ENCODE measurements around the gene PHRF1.
A peak's percentile ranks its signal among the peaks of the same experiment; 100 is the strongest.

PHRF1 gene

GRCh38 chr11:559712-560304 lies 16.5 kb upstream of the PHRF1 start:
- Histone ChIP-seq H3K4ac (ENCODE audit: low read depth, low read length) (no peak overlapping the region), H2BK15ac (replicated peaks; ENCODE audit: low read depth) (no peak overlapping the region), H3K79me1 (ENCODE audit: low read length) (peaks cover 2% of the 10 kb centered on the region), H2AK5ac (ENCODE audit: low read length) (peak overlapping the region; percentile 58), H3K56ac (ENCODE audit: low read length) (peak overlapping the region; percentile 90), H3K36me3 (ENCODE audit: control insufficient read depth, insufficient read depth, low read length) (no peaks in the 10 kb centered on the region), H3K23ac (ENCODE audit: low read length) (no peak overlapping the region), H3K79me2 (ENCODE audit: control insufficient read depth, insufficient read depth, low read length) (no peaks in the 10 kb centered on the region), H3K9ac (ENCODE audit: low read length) (peak overlapping the region; percentile 84), H4K5ac (ENCODE audit: low read length) (no peak overlapping the region), H3K4me1 (ENCODE audit: control insufficient read depth, low read depth, low read length) (no peaks in the 10 kb centered on the region), H3K4me3 (ENCODE audit: low read length) (no peak overlapping the region), H3K18ac (ENCODE audit: low read length) (peak overlapping the region; percentile 89), H3K27ac (ENCODE audit: low read depth, low read length) (no peak overlapping the region), H3K4me2 (ENCODE audit: low read length) (peak overlapping the region; percentile 66), H2BK5ac (ENCODE audit: low read length) (no peak overlapping the region), H2BK120ac (ENCODE audit: low read depth, low read length) (no peak overlapping the region), H3K27me3 (ENCODE audit: insufficient read depth, low read length, poor library complexity) (peaks cover 10% of the 10 kb centered on the region), H4K8ac (ENCODE audit: low read depth, low read length) (no peak overlapping the region)
- peak; percentile 63 for DNase-seq
- no CpG with 5 or more reads among the region's 18 CpGs for WGBS (ENCODE audit: extremely low coverage, insufficient coverage, low lambda C conversion rate)

GRCh38 chr11:560305-561147 lies 15.7 kb upstream of the PHRF1 start, which contains the start of the genes LMNTD2 and RASSF7:
LMNTD2 (minus strand) TSS chr11:560738; CDS start chr11:560716, 22 bp downstream.
RASSF7 (plus strand) TSS chr11:560970; CDS start chr11:561769, 799 bp downstream.
- H3K79me1 ChIP-seq (ENCODE audit: low read length), result peaks cover 2% of the 10 kb centered on the region
- H3K9ac ChIP-seq (ENCODE audit: low read length), result peak within 1 kb of the TSS; percentile 84
- peak within 1 kb of the TSS; percentile 87 for H3K4me2 ChIP-seq (ENCODE audit: low read length)
- no peaks in the 10 kb centered on the region for H3K36me3 ChIP-seq (ENCODE audit: control insufficient read depth, insufficient read depth, low read length)
- peak within 1 kb of the TSS; percentile 63 for H3K27ac ChIP-seq (ENCODE audit: low read depth, low read length)
- H3K56ac ChIP-seq (ENCODE audit: low read length), result peak within 1 kb of the TSS; percentile 90
- DNase-seq, result peak; percentile 93
- no peak within 1 kb of the TSS for H2BK120ac ChIP-seq (ENCODE audit: low read depth, low read length)
- no peak within 1 kb of the TSS for H4K5ac ChIP-seq (ENCODE audit: low read length)
- peak within 1 kb of the TSS; percentile 79 for H3K4me3 ChIP-seq (ENCODE audit: low read length)
- WGBS (ENCODE audit: extremely low coverage, insufficient coverage, low lambda C conversion rate), result no CpG with 5 or more reads among the region's 95 CpGs
- H3K23ac ChIP-seq (ENCODE audit: low read length), result peak within 1 kb of the TSS; percentile 89
- H3K18ac ChIP-seq (ENCODE audit: low read length), result peak within 1 kb of the TSS; percentile 89
- H3K27me3 ChIP-seq (ENCODE audit: insufficient read depth, low read length, poor library complexity), result peaks cover 10% of the 10 kb centered on the region
- no peak within 1 kb of the TSS for H3K4ac ChIP-seq (ENCODE audit: low read depth, low read length)
- no peak within 1 kb of the TSS for H2BK15ac ChIP-seq (replicated peaks; ENCODE audit: low read depth)
- H4K8ac ChIP-seq (ENCODE audit: low read depth, low read length), result peak within 1 kb of the TSS; percentile 82
- no peak within 1 kb of the TSS for H2BK5ac ChIP-seq (ENCODE audit: low read length)
- no peaks in the 10 kb centered on the region for H3K4me1 ChIP-seq (ENCODE audit: control insufficient read depth, low read depth, low read length)
- H3K79me2 ChIP-seq (ENCODE audit: control insufficient read depth, insufficient read depth, low read length), result no peaks in the 10 kb centered on the region
- peak within 1 kb of the TSS; percentile 58 for H2AK5ac ChIP-seq (ENCODE audit: low read length)

DNA sequence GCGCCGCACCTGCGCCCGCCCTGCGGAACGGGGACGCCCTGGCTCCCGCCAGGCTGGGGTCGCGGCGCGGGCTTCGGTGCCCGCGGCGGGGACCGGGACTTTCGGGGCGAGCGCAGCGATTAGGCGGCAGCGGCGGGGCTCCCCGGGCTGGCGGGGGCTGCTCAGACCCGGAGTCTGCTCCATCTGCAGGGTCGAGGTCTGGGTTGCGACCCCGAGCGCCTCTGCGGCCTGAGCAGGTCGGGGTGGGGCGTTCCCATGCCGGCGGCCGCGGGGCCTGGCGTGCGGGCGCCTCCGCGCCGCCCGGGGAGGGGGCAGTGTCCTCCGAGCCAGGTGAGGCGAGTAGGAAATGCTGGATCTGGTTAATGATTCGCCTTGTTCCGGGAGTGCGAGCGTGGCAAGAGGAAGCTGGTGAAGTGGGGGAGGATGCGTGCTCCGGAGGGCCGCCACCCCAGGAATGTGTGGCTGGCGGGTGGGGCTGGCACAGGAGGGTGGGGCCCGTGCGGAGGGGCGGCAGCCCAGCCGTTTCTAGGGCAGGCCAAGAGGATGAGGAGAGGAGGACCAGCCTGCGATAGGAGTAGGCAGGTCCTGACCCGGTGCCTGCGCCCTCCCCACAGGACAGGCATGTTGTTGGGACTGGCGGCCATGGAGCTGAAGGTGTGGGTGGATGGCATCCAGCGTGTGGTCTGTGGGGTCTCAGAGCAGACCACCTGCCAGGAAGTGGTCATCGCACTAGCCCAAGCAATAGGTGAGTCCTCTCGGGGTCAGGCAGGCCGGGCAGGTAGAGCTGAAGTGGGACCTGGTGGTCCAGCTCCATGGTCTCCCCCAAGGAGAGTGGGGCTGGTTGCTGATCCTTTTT lies 14.9 kb upstream of the PHRF1 start:
- Histone ChIP-seq H3K79me2 (ENCODE audit: control insufficient read depth, insufficient read depth, low read length) (no peaks in the 10 kb centered on the region), H4K8ac (ENCODE audit: low read depth, low read length) (no peak overlapping the region), H2BK15ac (replicated peaks; ENCODE audit: low read depth) (no peak overlapping the region), H3K27me3 (ENCODE audit: insufficient read depth, low read length, poor library complexity) (peaks cover 4% of the 10 kb centered on the region), H3K56ac (ENCODE audit: low read length) (peak overlapping the region; percentile 89), H3K36me3 (ENCODE audit: control insufficient read depth, insufficient read depth, low read length) (no peaks in the 10 kb centered on the region), H3K4me3 (ENCODE audit: low read length) (peak overlapping the region; percentile 79), H3K18ac (ENCODE audit: low read length) (no peak overlapping the region), H3K23ac (ENCODE audit: low read length) (no peak overlapping the region), H3K4ac (ENCODE audit: low read depth, low read length) (no peak overlapping the region), H4K5ac (ENCODE audit: low read length) (no peak overlapping the region), H3K79me1 (ENCODE audit: low read length) (peaks cover 2% of the 10 kb centered on the region), H2BK5ac (ENCODE audit: low read length) (no peak overlapping the region), H3K9ac (ENCODE audit: low read length) (peak overlapping the region; percentile 84), H3K4me2 (ENCODE audit: low read length) (peak overlapping the region; percentile 87), H3K4me1 (ENCODE audit: control insufficient read depth, low read depth, low read length) (peaks cover 2% of the 10 kb centered on the region), H2BK120ac (ENCODE audit: low read depth, low read length) (no peak overlapping the region), H3K27ac (ENCODE audit: low read depth, low read length) (no peak overlapping the region), H2AK5ac (ENCODE audit: low read length) (no peak overlapping the region)
- no CpG with 5 or more reads among the region's 67 CpGs for WGBS (ENCODE audit: extremely low coverage, insufficient coverage, low lambda C conversion rate)
- DNase-seq, result peak; percentile 37

- H2BK5ac ChIP-seq (ENCODE audit: low read length), result no peak overlapping the region
- H2AK5ac ChIP-seq (ENCODE audit: low read length), result no peak overlapping the region
- H2BK120ac ChIP-seq (ENCODE audit: low read depth, low read length), result no peak overlapping the region
- H3K36me3 ChIP-seq (ENCODE audit: control insufficient read depth, insufficient read depth, low read length), result no peaks in the 10 kb centered on the region
- H3K4me1 ChIP-seq (ENCODE audit: control insufficient read depth, low read depth, low read length), result peaks cover 2% of the 10 kb centered on the region
- H3K18ac ChIP-seq (ENCODE audit: low read length), result no peak overlapping the region
- no peak overlapping the region for H4K8ac ChIP-seq (ENCODE audit: low read depth, low read length)
- DNase-seq, result no peak
- no peaks in the 10 kb centered on the region for H3K79me2 ChIP-seq (ENCODE audit: control insufficient read depth, insufficient read depth, low read length)
- no peak overlapping the region for H2BK15ac ChIP-seq (replicated peaks; ENCODE audit: low read depth)
- H3K4me3 ChIP-seq (ENCODE audit: low read length), result no peak overlapping the region
- no peak overlapping the region for H3K4me2 ChIP-seq (ENCODE audit: low read length)
- peak overlapping the region; percentile 84 for H3K9ac ChIP-seq (ENCODE audit: low read length)
- H3K4ac ChIP-seq (ENCODE audit: low read depth, low read length), result no peak overlapping the region
- no peak overlapping the region for H3K27ac ChIP-seq (ENCODE audit: low read depth, low read length)
- H3K27me3 ChIP-seq (ENCODE audit: insufficient read depth, low read length, poor library complexity), result no peaks in the 10 kb centered on the region
- H3K23ac ChIP-seq (ENCODE audit: low read length), result no peak overlapping the region
- peaks cover 2% of the 10 kb centered on the region for H3K79me1 ChIP-seq (ENCODE audit: low read length)
- H3K56ac ChIP-seq (ENCODE audit: low read length), result peak overlapping the region; percentile 89
- no CpG with 5 or more reads among the region's 29 CpGs for WGBS (ENCODE audit: extremely low coverage, insufficient coverage, low lambda C conversion rate)
- no peak overlapping the region for H4K5ac ChIP-seq (ENCODE audit: low read length)
Observed at GRCh38 chr11:562046-562645, 14.1 kb upstream of the PHRF1 start.

- no peak overlapping the region for H3K23ac ChIP-seq (ENCODE audit: low read length)
- no peak overlapping the region for H2BK120ac ChIP-seq (ENCODE audit: low read depth, low read length)
- H3K36me3 ChIP-seq (ENCODE audit: control insufficient read depth, insufficient read depth, low read length), result no peaks in the 10 kb centered on the region
- H3K27ac ChIP-seq (ENCODE audit: low read depth, low read length), result no peak overlapping the region
- no peak overlapping the region for H3K4me3 ChIP-seq (ENCODE audit: low read length)
- H3K27me3 ChIP-seq (ENCODE audit: insufficient read depth, low read length, poor library complexity), result no peaks in the 10 kb centered on the region
- H3K79me2 ChIP-seq (ENCODE audit: control insufficient read depth, insufficient read depth, low read length), result no peaks in the 10 kb centered on the region
- no peak overlapping the region for H2BK5ac ChIP-seq (ENCODE audit: low read length)
- no peak overlapping the region for H2BK15ac ChIP-seq (replicated peaks; ENCODE audit: low read depth)
- no peak overlapping the region for H4K5ac ChIP-seq (ENCODE audit: low read length)
- no peak overlapping the region for H3K18ac ChIP-seq (ENCODE audit: low read length)
- no peak overlapping the region for H3K4ac ChIP-seq (ENCODE audit: low read depth, low read length)
- WGBS (ENCODE audit: extremely low coverage, insufficient coverage, low lambda C conversion rate), result no CpG with 5 or more reads among the region's 18 CpGs
- H3K79me1 ChIP-seq (ENCODE audit: low read length), result peaks cover 2% of the 10 kb centered on the region
- no peak overlapping the region for H3K4me2 ChIP-seq (ENCODE audit: low read length)
- peaks cover 2% of the 10 kb centered on the region for H3K4me1 ChIP-seq (ENCODE audit: control insufficient read depth, low read depth, low read length)
- no peak overlapping the region for H2AK5ac ChIP-seq (ENCODE audit: low read length)
- no peak overlapping the region for H4K8ac ChIP-seq (ENCODE audit: low read depth, low read length)
- no peak overlapping the region for H3K56ac ChIP-seq (ENCODE audit: low read length)
- no peak overlapping the region for H3K9ac ChIP-seq (ENCODE audit: low read length)
- DNase-seq, result no peak
Observed at GRCh38 chr11:563066-563811, 13.0 kb upstream of the PHRF1 start.
